LNCAP (cell line): ENCODE measurements around the gene RASL10B.

Experiments
- TF ChIP-seq, protein P1 (sequence below): fragments of 450-650 bp; IDR thresholded peaks from 2 replicates; pipeline ENCODE4 v1.5.1; 2017; ENCODE audit warnings: mild to moderate bottlenecking

Gene RASL10B

GRCh38 chr17:35710950-35711349 lies 20.5 kb upstream of the RASL10B start:
- TF ChIP-seq, protein P1, sequence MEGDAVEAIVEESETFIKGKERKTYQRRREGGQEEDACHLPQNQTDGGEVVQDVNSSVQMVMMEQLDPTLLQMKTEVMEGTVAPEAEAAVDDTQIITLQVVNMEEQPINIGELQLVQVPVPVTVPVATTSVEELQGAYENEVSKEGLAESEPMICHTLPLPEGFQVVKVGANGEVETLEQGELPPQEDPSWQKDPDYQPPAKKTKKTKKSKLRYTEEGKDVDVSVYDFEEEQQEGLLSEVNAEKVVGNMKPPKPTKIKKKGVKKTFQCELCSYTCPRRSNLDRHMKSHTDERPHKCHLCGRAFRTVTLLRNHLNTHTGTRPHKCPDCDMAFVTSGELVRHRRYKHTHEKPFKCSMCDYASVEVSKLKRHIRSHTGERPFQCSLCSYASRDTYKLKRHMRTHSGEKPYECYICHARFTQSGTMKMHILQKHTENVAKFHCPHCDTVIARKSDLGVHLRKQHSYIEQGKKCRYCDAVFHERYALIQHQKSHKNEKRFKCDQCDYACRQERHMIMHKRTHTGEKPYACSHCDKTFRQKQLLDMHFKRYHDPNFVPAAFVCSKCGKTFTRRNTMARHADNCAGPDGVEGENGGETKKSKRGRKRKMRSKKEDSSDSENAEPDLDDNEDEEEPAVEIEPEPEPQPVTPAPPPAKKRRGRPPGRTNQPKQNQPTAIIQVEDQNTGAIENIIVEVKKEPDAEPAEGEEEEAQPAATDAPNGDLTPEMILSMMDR = no peak

- TF ChIP-seq, protein P1 = no peak
Observed at GRCh38 chr17:35713069-35713728, 18.2 kb upstream of the RASL10B start.

- TF ChIP-seq, protein P1 = no peak
Observed at GRCh38 chr17:35714988-35715387, 16.5 kb upstream of the RASL10B start.

- TF ChIP-seq, protein P1 = no peak
Observed at GRCh38 chr17:35715416-35715815, 16.0 kb upstream of the RASL10B start.

DNA sequence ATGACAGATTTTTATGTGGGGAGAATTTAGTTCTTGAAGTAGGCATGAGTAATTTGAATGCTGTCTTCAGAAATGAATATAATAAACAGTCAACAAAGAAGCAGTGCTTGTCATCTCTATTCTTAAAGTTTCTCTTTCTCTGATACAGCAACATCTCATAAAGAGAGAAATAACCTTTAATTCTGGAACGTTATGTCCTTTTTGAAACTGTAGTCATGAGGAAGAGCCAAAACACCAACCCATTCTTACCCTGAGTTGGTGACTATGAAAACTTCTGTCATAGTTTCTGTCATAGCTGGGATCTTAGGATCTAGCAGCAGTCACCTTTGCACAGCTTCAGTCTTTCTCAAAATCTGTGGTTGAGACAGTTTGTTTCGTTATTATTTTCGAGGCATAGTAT lies 15.3 kb upstream of the RASL10B start:
- TF ChIP-seq, protein P1 = no peak

GRCh38 chr17:35716897-35717465 lies 14.5 kb upstream of the RASL10B start:
- TF ChIP-seq, protein P1 = no peak

DNA sequence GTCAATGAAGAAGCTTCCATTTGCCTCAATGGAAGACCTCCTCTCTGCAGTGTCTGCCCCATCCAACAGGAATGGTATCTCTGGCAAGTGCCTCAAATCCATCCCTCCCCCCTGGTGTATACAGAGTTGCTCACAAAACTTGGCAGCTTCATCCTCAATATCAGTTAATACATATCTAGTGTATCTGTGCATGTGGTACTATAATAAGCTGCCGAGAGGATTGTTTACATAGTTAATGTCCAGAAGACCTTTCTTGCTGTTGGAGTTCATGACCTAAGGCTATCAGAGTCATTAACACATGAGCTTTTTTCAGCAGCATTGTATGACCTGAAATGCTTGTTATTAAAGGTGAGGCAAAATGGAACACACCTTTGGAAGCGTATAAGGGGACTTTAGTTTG lies 14.0 kb upstream of the RASL10B start:
- TF ChIP-seq, protein P1 = no peak
